Upper lobe of left lung (tissue), 4 donors: ENCODE measurements around the gene ASIC1.

Source experiments
- CTCF ChIP-seq, 6 experiments: fragments of 450-650 bp in 4 of 6; fragments of 200-600 bp in 2 of 6; sonication (generic) in 2 of 6; IDR thresholded peaks; one replicate each; pipeline ENCODE4 v1.5.1; 2016 to 2019; ENCODE audit warnings: antibody characterized with exemption in 6 of 6
- EP300 ChIP-seq, 4 donors: sonication (generic); formaldehyde crosslinking; IDR thresholded peaks; one replicate each; pipeline ENCODE4 v1.5.1; 2017; ENCODE audit warnings: antibody characterized with exemption in 4 of 4, control low read depth in 2 of 4
- POLR2A ChIP-seq, 4 donors: fragments of 450-650 bp; IDR thresholded peaks; one replicate each; pipeline ENCODE4 v1.5.1; 2016 to 2017; ENCODE audit warnings: antibody characterized with exemption in 4 of 4, mild to moderate bottlenecking in 2 of 4

- TF ChIP-seq POLR2A (IDR thresholded peaks at IDR 0.05), result no peak
- TF ChIP-seq CTCF (IDR thresholded peaks at IDR 0.05), result no peak
- TF ChIP-seq EP300 (IDR thresholded peaks at IDR 0.05), result no peak
These were observed 46.0 kb downstream of the ASIC1 start for GRCh38 chr12:50103351-50103750.
